LNCAP (cell line): ENCODE results near the gene BMAL2.

Experiments used
- CTCF ChIP-seq: fragments of 450-650 bp; IDR thresholded peaks from 2 replicates; pipeline ENCODE4 v1.5.1; 2017; ENCODE audit warnings: mild to moderate bottlenecking

The BMAL2 gene

GRCh38 chr12:27334721-27335082 lies 2.1 kb downstream of the BMAL2 start:
- TF ChIP-seq CTCF, result no peak

- no peak for TF ChIP-seq CTCF
Observed at GRCh38 chr12:27335364-27336281, 3.0 kb downstream of the BMAL2 start.

GRCh38 chr12:27336282-27336653 lies 3.6 kb downstream of the BMAL2 start:
- no peak for TF ChIP-seq CTCF

- no peak for TF ChIP-seq CTCF
Observed at GRCh38 chr12:27337376-27337775, 4.7 kb downstream of the BMAL2 start.

- TF ChIP-seq CTCF, result no peak
Observed at GRCh38 chr12:27338473-27338872, 5.8 kb downstream of the BMAL2 start.

GRCh38 chr12:27340971-27341370 lies 8.3 kb downstream of the BMAL2 start:
- TF ChIP-seq CTCF, result no peak

- no peak for TF ChIP-seq CTCF
Observed at GRCh38 chr12:27342536-27342935, 9.9 kb downstream of the BMAL2 start.
